HG02588 (cell line): ENCODE data around the gene POLD1.
"Not testable (repeated sequence)": the region's sequence is repeated elsewhere in the genome, so short reads cannot be mapped to it uniquely, and the experiment has no call there.

Experiments
- ATAC-seq: cut with Tn5 transposase; IDR thresholded peaks from one replicate; pipeline ENCODE4 v1.9.1; 2021; ENCODE audit warnings: mild to moderate bottlenecking, moderate library complexity; ENCODE audit not compliant: unreplicated experiment

POLD1 gene

GRCh38 chr19:50433201-50434180 is 49.3 kb downstream of the POLD1 start:
- ATAC-seq, result no peak

GRCh38 chr19:50434525-50434924 is 50.4 kb downstream of the POLD1 start:
- ATAC-seq, result no peak

- ATAC-seq, result no peak
Measured at GRCh38 chr19:50435221-50435620, 51.1 kb downstream of the POLD1 start.

GRCh38 chr19:50435627-50436026 is 51.5 kb downstream of the POLD1 start:
- ATAC-seq, result no peak

- ATAC-seq, result no peak
Measured at GRCh38 chr19:50437862-50438449, 53.8 kb downstream of the POLD1 start.

GRCh38 chr19:50439130-50439529 is 55.0 kb downstream of the POLD1 start:
- ATAC-seq, result not testable (repeated sequence)

GRCh38 chr19:50444059-50444458 is 59.9 kb downstream of the POLD1 start:
- ATAC-seq, result no peak

GRCh38 chr19:50447053-50447452 is 62.9 kb downstream of the POLD1 start:
- no peak for ATAC-seq

GRCh38 chr19:50447750-50448149 is 63.6 kb downstream of the POLD1 start:
- ATAC-seq, result no peak

GRCh38 chr19:50449236-50449899 is 65.2 kb downstream of the POLD1 start:
- ATAC-seq, result no peak

GRCh38 chr19:50450369-50451222 is 66.4 kb downstream of the POLD1 start:
- no peak for ATAC-seq

- no peak for ATAC-seq
Measured at GRCh38 chr19:50451223-50451534, 67.0 kb downstream of the POLD1 start.

- no peak for ATAC-seq
Measured at GRCh38 chr19:50453243-50453642, 69.1 kb downstream of the POLD1 start.

- ATAC-seq, result no peak
Measured at GRCh38 chr19:50455992-50456391, 71.8 kb downstream of the POLD1 start.

GRCh38 chr19:50457300-50457699 is 73.2 kb downstream of the POLD1 start:
- no peak for ATAC-seq

GRCh38 chr19:50458396-50459066 is 74.4 kb downstream of the POLD1 start:
- ATAC-seq, result no peak

GRCh38 chr19:50459067-50459456 is 74.9 kb downstream of the POLD1 start:
- no peak for ATAC-seq

- ATAC-seq, result no peak
Measured at GRCh38 chr19:50459638-50460037, 75.5 kb downstream of the POLD1 start.

GRCh38 chr19:50460161-50460765 is 76.1 kb downstream of the POLD1 start:
- ATAC-seq, result no peak
